GM21529 (cell line): ENCODE measurements around the gene LMAN1L.
A peak's percentile ranks its signal among the peaks of the same experiment; 100 is the strongest.

Source experiments
- ATAC-seq: cut with Tn5 transposase; IDR thresholded peaks from one replicate; pipeline ENCODE4 v1.9.1; 2021; ENCODE audit not compliant: unreplicated experiment

LMAN1L gene

GRCh38 chr15:74793135-74794028 lies 19.3 kb upstream of the LMAN1L start:
- no peak for ATAC-seq

GRCh38 chr15:74794248-74794969 lies 18.2 kb upstream of the LMAN1L start:
- ATAC-seq, result no peak

GRCh38 chr15:74794970-74795349 lies 17.7 kb upstream of the LMAN1L start:
- no peak for ATAC-seq

DNA sequence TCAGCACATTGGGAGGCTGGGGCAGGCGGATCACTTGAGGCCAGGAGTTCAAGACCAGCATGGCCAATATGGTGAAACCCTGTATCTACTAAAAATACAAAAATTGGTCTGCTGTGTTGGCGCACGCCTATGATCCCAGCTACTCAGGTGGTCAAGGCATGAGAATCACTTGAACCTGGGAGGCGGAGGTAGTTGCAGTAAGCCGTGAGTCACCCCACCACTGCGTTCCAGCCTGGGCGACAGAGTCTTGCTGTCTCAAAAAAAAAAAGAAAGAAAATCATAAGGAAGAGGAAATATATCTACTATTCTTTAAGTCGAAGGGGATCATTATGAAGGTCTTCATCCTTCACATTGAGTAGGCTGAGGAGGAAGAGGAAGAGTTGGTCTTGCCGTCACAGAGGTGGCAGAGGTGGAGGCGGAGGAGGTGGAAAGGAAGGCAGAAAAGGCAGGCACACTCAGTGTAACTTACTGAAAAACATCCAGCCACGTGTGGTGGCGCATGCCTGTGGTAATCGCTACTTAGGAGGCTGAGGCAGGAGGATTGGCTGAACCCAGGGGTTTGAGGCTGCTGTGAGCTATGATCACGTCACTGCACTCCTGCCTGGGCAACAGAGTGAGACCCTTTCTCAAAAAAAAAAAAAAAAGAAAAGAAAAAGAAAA lies 16.5 kb upstream of the LMAN1L start:
- ATAC-seq, result no peak

GRCh38 chr15:74798388-74799254 lies 14.0 kb upstream of the LMAN1L start:
- ATAC-seq, result peak; percentile 47

DNA sequence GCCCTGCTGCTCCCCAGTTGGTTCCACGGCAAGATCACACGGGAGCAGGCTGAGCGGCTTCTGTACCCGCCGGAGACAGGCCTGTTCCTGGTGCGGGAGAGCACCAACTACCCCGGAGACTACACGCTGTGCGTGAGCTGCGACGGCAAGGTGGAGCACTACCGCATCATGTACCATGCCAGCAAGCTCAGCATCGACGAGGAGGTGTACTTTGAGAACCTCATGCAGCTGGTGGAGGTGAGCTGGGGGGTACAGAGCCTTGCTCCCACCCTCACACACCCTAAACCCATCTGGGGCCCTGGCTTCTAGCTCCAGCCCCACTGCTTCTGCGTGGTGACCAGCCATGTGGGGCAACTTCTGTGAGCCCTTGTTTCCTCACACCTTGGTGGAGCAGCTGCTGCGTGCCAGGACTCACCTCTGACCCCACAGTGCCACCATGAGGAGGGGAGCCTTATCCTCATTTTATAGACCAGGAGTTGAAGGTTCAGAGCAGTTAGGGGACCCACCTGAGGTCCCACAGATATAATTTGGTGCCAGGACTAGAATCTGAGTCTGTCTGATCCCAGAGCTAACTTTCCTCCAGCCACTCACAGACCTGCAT lies 13.3 kb upstream of the LMAN1L start:
- ATAC-seq, result no peak

DNA sequence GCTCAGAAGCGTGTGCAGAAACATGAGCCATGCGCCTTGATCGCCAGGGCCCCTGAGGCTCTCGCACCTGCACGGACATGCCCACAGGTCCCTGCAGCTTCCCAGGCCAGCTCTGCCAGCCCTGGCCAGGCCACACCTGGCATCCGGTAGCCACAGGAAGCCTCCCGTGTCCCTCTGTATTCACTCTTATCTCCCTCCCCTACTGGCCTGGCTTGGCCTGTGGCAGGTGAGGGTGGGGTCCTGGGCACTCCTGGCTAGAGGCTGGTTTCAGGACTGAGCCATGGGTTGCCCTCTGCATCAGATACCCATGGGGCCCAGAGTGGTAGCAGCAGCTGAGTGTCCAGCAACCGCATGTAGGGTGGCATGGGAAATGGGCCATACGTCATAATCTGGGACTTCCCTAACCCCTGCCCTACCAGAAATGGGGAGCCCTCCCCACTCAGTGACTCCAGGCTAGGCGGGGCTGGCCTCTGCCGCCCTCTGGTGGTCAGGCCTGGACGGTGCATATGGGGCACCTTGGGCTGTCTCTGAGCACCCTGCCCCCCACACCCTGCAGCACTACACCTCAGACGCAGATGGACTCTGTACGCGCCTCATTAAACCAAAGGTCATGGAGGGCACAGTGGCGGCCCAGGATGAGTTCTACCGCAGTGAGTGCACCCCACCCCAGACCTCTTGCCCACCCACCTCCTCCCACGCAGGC lies 12.6 kb upstream of the LMAN1L start:
- ATAC-seq, result peak; percentile 72

DNA sequence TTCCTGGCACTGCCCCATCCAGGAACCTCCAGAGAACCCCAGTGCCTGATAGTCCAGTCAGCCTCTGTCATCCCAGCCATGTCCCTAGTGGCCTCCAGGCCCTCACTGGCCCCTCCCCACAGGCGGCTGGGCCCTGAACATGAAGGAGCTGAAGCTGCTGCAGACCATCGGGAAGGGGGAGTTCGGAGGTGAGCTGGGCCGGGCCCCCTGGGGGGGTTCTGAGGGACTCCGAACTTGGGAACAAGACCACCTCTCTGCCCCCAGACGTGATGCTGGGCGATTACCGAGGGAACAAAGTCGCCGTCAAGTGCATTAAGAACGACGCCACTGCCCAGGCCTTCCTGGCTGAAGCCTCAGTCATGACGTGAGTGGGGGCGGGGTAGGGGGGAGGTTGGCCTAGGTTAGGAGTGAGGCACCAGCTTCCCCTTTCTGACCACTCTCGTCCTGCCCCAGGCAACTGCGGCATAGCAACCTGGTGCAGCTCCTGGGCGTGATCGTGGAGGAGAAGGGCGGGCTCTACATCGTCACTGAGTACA lies 12.0 kb upstream of the LMAN1L start:
- ATAC-seq, result no peak

GRCh38 chr15:74801311-74801997 lies 11.2 kb upstream of the LMAN1L start:
- ATAC-seq, result no peak

DNA sequence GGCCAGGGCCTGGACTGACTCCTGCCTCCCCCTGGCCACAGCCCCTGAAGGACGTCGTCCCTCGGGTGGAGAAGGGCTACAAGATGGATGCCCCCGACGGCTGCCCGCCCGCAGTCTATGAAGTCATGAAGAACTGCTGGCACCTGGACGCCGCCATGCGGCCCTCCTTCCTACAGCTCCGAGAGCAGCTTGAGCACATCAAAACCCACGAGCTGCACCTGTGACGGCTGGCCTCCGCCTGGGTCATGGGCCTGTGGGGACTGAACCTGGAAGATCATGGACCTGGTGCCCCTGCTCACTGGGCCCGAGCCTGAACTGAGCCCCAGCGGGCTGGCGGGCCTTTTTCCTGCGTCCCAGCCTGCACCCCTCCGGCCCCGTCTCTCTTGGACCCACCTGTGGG lies 10.3 kb upstream of the LMAN1L start:
- ATAC-seq, result no peak

DNA sequence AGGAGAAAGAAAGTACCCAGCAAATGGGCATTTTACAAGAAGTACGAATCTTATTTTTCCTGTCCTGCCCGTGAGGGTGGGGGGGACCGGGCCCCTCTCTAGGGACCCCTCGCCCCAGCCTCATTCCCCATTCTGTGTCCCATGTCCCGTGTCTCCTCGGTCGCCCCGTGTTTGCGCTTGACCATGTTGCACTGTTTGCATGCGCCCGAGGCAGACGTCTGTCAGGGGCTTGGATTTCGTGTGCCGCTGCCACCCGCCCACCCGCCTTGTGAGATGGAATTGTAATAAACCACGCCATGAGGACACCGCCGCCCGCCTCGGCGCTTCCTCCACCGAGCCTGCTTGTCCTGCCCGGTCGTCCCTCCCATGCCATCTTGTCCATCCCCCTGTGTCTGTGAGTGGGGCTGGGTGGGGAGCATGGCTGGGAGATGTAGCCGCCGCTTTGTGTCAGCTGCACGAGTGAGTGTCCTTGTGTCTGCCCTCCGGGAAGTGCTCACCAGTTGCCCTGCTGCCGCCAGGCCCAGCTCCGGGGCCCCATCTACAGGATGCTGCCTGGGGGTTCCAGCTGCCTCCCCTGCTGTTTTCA lies 9.7 kb upstream of the LMAN1L start:
- no peak for ATAC-seq

DNA sequence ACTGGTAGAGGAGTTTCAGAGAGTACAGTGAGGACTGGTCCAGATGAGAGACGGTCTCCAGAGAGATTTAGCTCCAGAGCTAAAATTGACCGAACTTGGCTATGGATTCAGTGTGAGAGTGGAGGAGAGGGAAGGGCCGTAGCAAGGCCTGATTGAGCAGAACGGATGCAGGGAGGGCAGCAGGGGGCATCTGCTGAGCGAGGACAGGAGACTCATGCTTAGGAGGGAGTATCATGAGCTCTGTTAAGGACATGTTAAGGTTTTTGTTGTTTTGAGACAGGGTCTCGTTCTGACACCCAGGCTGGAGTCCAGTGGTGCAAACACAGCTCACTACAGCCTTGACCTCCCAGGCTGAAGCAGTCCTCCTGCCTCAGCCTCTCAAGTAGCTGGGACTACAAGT lies 7.7 kb upstream of the LMAN1L start:
- no peak for ATAC-seq

- ATAC-seq, result no peak
Observed at GRCh38 chr15:74807282-74807681, 5.4 kb upstream of the LMAN1L start.

DNA sequence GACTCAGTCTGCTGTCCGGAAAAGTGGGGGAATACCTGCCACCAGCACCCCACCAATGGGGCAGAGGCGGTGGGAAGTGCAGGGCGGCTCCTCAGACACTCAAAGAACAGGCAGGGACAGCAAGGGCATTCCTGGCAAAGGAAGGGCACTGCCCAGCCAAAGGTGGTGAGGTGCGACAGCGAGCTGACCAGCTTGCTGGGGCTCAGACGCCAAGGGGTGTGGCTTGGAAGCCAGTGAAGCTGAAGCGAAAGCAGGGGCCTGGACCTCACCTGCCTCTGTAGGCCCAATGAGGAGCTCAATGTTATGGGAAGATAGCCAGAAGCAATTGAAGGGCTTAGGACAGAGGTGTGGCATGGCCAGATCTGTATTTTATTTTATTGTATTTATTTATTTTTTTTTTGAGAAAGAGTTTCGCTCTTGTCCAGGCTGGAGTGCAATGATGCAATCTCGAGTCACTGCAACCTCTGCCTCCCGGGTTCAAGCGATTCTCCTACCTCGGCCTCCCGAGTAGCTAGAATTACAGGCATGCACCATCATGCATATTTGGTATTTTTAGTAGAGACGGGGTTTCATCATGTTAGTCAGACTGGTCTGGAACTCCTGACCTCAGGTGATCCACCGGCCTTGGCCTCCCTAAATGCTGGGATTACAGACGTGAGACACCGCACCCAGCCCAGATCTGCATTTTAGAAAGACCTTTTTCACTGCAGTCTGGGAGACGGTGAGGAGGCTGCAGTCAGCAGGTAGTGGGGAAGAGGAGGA lies 4.4 kb upstream of the LMAN1L start:
- no peak for ATAC-seq

GRCh38 chr15:74808840-74809229 lies 3.8 kb upstream of the LMAN1L start:
- no peak for ATAC-seq

DNA sequence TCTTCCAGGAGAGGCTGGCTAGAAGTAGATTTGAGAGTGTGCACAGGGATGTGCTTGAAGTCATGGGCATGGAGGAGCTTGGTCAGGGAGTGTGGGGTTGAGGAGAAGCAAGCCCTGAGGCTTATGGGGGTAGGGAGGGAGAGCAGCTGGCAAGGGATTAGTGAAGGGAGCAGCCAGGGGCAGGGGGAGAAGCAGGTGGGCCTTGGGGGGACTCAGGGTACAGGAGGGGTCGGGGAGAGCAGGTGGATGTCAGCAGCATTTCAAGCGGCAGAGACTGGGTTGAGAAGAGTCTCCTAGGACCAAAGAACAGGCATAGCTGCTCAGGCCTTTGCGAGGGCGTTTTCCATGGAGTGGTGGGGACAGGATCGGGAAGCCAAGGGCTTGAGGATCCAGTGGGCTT lies 3.4 kb upstream of the LMAN1L start:
- ATAC-seq, result no peak

- no peak for ATAC-seq
Observed at GRCh38 chr15:74809956-74810355, 2.7 kb upstream of the LMAN1L start.
